GM21367 (cell line): ENCODE measurements around the gene CDT1.

Experiments
- ATAC-seq: cut with Tn5 transposase; IDR thresholded peaks from one replicate; pipeline ENCODE4 v1.9.1; 2021; ENCODE audit not compliant: unreplicated experiment

The CDT1 gene

DNA sequence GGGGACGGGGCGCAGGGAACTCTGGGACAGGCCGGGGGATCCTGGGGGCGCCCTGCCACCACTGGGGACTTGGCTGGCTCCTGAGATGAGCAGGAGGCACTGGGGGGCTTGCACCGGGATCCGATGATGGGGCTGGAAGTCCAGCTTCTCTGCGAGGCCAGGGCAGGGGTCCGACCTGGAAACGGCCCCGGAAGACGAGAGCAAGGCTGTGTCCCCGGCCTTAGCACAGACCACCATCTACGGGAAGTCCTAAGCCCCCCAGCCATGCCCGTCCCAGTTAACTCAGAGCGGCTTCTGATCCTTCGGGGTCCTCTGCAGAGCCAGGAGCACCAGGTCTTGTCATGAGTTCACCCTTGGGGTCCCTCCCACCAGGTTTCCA is 573 bp downstream of the CDT1 start:
- no peak for ATAC-seq

DNA sequence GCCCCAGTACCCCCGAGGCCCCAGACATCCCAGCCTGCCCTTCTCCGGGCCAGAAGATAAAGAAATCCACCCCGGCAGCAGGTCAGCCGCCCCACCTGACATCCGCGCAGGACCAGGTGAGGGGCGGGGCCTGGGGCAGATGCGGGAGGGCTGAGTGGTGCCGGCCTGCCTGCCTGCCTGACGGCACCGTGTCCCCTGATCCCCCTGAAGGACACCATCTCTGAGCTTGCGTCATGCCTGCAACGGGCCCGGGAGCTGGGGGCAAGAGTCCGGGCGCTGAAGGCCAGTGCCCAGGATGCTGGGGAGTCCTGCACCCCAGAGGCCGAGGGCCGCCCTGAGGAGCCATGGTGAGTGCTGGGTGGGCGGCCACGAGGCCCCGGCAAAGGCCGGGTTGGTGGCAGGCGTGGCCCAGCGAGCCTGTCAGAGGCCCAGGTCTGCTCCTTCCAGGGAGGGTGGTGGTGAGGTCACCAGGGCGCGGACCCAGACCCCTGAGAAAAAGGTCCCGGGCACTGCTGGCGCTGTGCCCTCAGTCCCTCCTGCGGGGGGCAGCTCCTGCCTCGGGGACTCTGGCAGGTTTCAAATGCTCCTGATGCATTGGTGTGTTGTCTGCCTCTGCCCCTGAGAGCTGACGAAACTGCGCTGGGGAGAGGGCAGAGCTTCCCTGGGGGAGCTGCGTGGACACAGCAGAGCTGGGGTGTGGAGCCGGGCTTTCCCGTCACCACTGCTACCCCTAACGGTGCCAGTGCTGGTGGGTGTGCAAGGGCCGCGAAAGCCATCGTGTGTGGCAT is 1.2 kb downstream of the CDT1 start:
- no peak for ATAC-seq

GRCh38 chr16:88805340-88805715 is 1.7 kb downstream of the CDT1 start:
- ATAC-seq = no peak

- no peak for ATAC-seq
These were observed 2.4 kb downstream of the CDT1 start for GRCh38 chr16:88805887-88806393.

- ATAC-seq = no peak
These were observed 3.0 kb downstream of the CDT1 start for GRCh38 chr16:88806491-88807111.

- no peak for ATAC-seq
These were observed 3.6 kb downstream of the CDT1 start for GRCh38 chr16:88807142-88807625.

- ATAC-seq = no peak
These were observed 4.3 kb downstream of the CDT1 start for GRCh38 chr16:88807626-88808453.

DNA sequence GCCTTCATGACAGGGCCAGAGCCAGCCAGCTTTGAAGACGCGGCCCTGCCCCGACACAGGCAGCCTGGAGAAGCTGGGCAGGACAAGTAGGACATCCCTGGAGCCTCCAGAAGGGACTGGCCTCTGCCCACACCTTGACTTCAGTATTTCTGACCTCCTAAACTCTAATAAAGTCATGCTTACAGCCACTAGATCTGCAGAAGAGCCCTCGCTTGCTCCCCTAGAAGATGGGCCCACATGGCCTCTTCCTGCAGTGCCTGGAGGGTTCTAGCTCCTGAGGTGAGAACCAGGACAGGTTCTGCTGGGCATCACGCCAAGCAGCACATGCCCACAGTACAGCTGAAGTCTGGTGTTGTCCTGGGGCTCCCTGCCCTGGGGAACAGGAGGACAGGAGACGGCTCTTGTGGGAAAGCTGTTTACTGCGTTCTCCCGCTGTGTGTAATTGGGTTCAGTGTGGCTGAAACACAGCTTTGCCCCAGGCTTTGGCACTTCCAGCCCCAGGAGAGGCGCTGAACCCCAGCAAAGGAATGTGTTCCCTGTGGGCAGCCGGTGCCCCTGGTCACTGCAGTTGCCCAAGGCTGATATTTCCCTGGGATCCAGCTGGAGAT is 5.6 kb downstream of the CDT1 start:
- no peak for ATAC-seq

- no peak for ATAC-seq
These were observed 6.1 kb downstream of the CDT1 start for GRCh38 chr16:88809676-88810165.

GRCh38 chr16:88810166-88810911 is 6.8 kb downstream of the CDT1 start:
- no peak for ATAC-seq

DNA sequence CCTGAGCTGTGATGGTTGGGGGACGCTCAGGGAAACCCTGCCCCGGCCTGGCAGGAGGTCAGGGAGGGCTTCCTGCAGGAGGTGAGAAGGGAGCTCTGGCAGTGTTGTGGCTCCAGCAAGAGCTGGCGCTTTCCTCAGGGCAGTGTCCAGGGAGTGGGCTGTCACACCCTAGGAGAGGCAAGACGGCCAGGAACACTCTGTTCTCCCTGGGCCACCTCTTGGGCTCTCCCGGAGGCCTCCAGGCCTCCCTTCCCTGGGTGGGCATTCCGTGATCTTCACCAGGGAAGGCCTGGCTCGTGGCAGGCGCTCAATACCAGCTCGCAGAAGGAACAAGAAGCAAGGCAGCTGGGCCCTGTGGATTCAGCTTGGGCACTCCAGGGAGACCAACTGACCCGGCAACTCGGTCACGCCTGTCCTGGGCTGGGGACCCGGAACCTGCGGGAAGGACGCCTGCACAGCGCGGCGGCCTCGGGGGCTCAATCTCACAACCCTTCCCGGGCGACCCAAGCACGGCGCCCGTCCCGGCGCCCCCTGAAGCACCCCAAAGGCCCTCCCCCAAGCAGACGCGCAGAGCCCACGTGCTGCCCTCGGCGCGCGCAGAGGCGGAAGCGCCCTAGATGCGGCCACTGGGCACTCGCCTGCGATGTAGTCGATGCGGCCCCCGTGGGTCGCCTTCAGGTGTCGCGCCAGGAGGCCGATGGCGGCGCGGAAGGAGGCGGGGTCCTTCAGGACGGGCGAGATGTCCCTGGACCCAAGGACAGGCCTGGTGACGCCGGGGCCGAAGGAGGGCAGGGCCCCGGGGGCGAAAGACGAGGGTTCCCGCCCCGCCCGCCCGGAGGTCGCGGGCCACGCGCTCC is 7.6 kb downstream of the CDT1 start:
- peak; percentile 36 for ATAC-seq

DNA sequence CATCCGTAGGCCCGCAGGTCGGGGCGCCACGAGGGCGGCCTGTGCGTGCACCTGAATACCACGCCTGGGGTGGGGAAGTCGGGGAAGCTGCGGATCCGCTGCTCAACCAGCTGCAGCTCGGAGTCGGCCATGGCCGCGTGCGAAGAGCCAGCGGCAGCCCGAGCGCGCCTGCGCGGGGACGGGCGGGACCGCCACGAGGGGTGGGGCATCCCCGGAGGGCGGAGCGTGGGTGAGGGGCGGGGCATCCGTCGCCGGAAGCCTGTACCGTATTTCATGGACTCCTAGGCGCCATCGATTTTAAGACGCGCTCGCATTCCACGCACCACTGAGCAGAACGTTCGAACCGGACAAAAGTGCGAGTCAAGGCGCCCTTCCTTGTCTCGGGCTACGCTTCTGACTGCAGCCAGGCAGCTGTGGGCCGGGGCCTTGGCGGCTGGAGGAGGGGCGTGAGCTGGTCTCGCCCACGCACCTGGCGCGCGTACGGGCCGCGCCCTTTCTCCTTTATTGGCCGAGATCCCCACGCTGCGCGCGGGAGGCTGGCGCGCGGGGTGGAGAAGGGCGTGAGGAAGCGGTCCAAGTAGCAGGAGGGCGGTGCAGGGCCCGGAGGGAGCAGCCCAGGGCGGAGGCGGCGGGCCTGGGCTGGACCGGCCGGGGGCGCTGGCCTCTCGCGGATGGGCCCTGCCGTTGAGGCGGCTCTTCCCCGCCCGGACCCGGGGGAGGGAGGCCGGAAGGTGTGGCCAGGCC is 8.4 kb downstream of the CDT1 start, which contains the start of gene APRT:
Gene APRT (minus strand): TSS at position 160 of the 744 bp plus-strand sequence. CDS start 29 bp downstream, at position 131.
- ATAC-seq = peak; percentile 47

- ATAC-seq = no peak
These were observed 9.1 kb downstream of the CDT1 start for GRCh38 chr16:88812513-88813268.

GRCh38 chr16:88813269-88814143 is 9.9 kb downstream of the CDT1 start:
- ATAC-seq = no peak

DNA sequence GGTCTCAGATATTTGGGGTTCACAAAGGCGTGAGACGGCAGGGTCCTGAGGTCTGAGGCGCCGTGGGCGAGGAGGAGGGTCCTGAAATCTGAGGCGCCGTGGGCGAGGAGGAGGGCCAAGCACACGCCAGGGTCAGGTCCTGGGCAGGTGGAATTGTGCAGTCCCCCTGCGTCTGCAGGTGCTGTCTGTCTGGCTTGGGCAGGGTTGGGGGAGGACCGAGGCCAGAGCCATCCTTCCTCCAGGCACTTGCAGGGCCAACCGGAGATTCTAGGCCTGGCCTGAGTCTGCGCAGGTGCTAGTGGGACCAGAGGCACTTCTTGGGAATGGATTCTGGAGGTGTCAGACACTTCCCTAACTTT is 10.5 kb downstream of the CDT1 start:
- no peak for ATAC-seq

GRCh38 chr16:88815227-88815626 is 11.6 kb downstream of the CDT1 start:
- no peak for ATAC-seq
